GM12872 (cell line): ENCODE data around the gene ZWILCH.

Experiments used
- TF ChIP-seq, protein P1 (sequence below): IDR thresholded peaks from 3 replicates; pipeline ENCODE4 v1.5.1; 2011; ENCODE audit warnings: low read depth, mild to moderate bottlenecking, low read length, moderate library complexity; ENCODE audit not compliant: insufficient read depth

Gene ZWILCH

DNA sequence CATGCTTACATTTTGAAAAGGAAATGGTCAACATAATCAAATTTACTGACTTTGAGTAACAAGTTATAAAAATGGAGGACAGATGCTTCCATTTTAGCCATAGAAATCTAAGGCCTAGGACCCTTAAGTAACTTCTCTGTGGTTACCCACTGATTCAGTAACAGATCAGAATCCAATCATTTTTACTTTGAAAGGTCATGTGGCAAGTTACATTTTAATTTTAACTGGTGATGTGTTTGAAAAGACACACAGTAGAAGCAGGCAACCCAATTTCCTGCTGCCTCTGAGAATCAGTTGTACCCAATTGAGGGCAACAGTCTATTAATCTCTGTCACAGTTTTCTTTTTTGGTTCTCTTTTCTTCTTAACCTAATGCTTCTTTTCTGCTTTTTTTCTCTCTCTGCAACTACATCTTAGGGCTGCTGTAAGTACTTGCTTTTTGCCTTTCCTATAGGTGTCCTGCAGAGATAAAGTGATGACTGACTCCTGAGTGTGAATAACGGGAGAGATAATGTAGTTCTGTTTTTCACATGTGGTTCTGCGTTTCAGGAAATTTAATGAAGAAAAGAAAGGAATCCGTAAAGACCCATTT is 3.3 kb downstream of the ZWILCH start:
- TF ChIP-seq, protein P1, sequence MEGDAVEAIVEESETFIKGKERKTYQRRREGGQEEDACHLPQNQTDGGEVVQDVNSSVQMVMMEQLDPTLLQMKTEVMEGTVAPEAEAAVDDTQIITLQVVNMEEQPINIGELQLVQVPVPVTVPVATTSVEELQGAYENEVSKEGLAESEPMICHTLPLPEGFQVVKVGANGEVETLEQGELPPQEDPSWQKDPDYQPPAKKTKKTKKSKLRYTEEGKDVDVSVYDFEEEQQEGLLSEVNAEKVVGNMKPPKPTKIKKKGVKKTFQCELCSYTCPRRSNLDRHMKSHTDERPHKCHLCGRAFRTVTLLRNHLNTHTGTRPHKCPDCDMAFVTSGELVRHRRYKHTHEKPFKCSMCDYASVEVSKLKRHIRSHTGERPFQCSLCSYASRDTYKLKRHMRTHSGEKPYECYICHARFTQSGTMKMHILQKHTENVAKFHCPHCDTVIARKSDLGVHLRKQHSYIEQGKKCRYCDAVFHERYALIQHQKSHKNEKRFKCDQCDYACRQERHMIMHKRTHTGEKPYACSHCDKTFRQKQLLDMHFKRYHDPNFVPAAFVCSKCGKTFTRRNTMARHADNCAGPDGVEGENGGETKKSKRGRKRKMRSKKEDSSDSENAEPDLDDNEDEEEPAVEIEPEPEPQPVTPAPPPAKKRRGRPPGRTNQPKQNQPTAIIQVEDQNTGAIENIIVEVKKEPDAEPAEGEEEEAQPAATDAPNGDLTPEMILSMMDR = no peak

- TF ChIP-seq, protein P1 = no peak
These were observed 9.5 kb downstream of the ZWILCH start for GRCh38 chr15:66514586-66514985.

GRCh38 chr15:66515901-66516322 is 10.8 kb downstream of the ZWILCH start:
- TF ChIP-seq, protein P1 = no peak

DNA sequence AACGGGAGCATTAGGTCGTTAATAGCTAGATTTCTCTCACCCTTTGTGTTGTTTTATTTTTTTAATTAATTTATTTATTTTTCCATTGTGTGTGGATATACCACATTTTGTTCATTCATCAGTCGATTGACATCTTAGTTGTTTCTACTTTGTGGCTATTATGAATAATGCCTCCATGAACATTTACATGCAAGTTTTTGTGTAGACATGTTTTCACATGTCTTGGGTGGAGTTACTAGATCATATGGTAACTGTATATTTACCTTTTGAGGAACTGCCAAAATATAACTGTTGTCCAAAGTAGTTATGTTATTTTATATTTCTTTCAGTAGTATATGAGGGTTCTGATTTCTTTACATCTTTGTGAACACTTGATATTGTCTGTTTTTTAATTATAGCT is 18.8 kb downstream of the ZWILCH start:
- TF ChIP-seq, protein P1 = no peak

DNA sequence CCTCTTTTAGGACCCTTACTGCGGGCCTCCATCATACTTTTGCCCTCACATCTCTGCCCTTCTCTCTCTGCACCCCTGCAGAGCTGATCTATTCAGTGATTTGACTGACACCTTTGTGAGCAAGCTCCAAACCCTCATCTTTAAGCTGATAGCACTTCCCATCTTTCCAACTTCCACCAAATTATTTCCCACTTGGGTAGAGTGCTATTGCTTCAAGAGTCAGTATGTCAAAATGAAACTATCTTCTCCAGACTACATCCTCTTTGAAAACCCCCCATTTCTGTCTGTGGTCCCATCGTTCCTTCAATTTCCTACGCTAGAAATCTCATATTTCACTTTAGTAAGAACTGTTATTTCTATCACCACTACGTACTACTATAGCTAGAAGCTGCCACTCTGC is 19.7 kb downstream of the ZWILCH start:
- TF ChIP-seq, protein P1 = no peak

DNA sequence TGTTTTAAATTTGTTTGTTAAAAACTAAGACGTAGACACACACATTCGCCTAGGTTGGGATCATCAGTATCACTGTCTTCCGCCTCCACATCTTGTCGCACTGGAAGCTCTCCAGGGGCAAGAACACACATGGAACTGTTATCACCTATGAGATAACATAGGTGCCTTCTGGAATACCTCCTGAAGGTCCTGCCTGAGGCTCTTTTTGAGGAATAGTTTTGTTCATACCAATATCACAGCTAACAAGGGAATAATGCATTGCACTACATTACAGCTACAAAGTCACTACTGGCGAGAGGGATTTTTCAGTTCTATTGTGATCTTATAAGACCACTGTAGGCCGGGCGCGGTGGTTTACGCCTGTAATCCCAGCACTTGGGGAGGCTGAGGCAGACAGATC is 29.9 kb downstream of the ZWILCH start:
- TF ChIP-seq, protein P1 = no peak

DNA sequence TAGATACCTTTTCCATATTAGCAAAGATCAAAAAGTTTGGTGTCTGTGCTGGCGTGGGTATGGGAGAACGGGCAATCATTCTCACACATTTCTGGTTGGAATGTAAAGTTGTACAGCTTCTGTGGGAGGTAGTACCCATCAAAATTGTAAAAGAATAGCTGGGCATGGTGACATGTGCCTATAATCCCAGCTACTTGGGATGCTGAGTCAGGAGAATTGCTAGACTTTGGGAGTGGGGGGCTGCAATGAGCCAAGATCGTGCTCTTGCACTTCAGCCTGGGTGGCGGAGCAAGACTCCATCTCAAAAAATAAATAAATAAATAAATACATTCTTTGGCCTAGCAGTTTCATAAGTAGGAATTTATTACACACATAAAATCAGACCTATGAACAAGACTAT is 37.8 kb downstream of the ZWILCH start:
- TF ChIP-seq, protein P1 = no peak
